Colonic mucosa (tissue), 4 donors: Measurements from ENCODE around the gene FBXO44. TPM values are rescaled to one million over a fixed set of nuclear protein-coding genes. Genes with fewer than 3 reads are reported as not detected.

Source experiments
- DNase-seq: peaks from one replicate; pipeline ENCODE4 v3.0.0-alpha.2; 2020
- H3K27ac ChIP-seq: fragments of 200-600 bp; one replicate; pipeline ENCODE4 v1.8.0; 2021
- H3K27me3 ChIP-seq: fragments of 200-600 bp; one replicate; pipeline ENCODE4 v1.8.0; 2021
- H3K36me3 ChIP-seq: fragments of 200-600 bp; one replicate; pipeline ENCODE4 v1.8.0; 2021
- H3K4me1 ChIP-seq: fragments of 200-600 bp; one replicate; pipeline ENCODE4 v1.8.0; 2021; ENCODE audit warnings: mild to moderate bottlenecking
- H3K4me3 ChIP-seq: fragments of 200-600 bp; one replicate; pipeline ENCODE4 v1.8.0; 2021
- H3K9ac ChIP-seq, 2 donors: one replicate each; pipeline ENCODE4 v1.7.0; 2013; ENCODE audit warnings: control low read depth in 2 of 2, low read depth in 2 of 2, low read length in 2 of 2
- H3K9me3 ChIP-seq: fragments of 200-600 bp; one replicate; pipeline ENCODE4 v1.8.0; 2021
- CTCF ChIP-seq: fragments of 200-600 bp; IDR thresholded peaks from one replicate; pipeline ENCODE4 v1.8.0; 2022; ENCODE audit warnings: antibody characterized with exemption, mild to moderate bottlenecking
- intact Hi-C: fragments of 100-400 bp; cut with DNase I; formaldehyde crosslinking; loops from one replicate; pipeline ENCODE4 v1.14.1; 2022
- total RNA-seq, 2 donors: library from RNA; stranded (reverse); fragmentation: NEBNext Ultra II Directional in 1 of 2; extraction: Animal tissue kit (Norgen Biotek cat#: 25700) in 1 of 2; gene quantifications; one replicate each; pipeline ENCODE4 v1.2.1, GENCODE V29; 2021
- donor health status: healthy.
- donor health status: DM: no; HTN: no; CAD: no.
- donor health status: DM: no; HTN: no; CAD: no.

Gene FBXO44
- total RNA-seq, 2 donors from 2014 or later: 5.3 to 7.5 TPM

GRCh38 chr1:11671205-11671543 is 16.5 kb downstream of the FBXO44 start:
- no peak overlapping the region for H3K9ac ChIP-seq
- H3K27me3 ChIP-seq: no peaks in the 10 kb centered on the region
- H3K27ac ChIP-seq: no peak overlapping the region
- no peaks in the 10 kb centered on the region for H3K9me3 ChIP-seq
- no peaks in the 10 kb centered on the region for H3K4me1 ChIP-seq
- TF ChIP-seq CTCF: no peak
- intact Hi-C loops: no loop called here
- DNase-seq: no peak
- no peak overlapping the region for H3K4me3 ChIP-seq
- no peaks in the 10 kb centered on the region for H3K36me3 ChIP-seq

DNA sequence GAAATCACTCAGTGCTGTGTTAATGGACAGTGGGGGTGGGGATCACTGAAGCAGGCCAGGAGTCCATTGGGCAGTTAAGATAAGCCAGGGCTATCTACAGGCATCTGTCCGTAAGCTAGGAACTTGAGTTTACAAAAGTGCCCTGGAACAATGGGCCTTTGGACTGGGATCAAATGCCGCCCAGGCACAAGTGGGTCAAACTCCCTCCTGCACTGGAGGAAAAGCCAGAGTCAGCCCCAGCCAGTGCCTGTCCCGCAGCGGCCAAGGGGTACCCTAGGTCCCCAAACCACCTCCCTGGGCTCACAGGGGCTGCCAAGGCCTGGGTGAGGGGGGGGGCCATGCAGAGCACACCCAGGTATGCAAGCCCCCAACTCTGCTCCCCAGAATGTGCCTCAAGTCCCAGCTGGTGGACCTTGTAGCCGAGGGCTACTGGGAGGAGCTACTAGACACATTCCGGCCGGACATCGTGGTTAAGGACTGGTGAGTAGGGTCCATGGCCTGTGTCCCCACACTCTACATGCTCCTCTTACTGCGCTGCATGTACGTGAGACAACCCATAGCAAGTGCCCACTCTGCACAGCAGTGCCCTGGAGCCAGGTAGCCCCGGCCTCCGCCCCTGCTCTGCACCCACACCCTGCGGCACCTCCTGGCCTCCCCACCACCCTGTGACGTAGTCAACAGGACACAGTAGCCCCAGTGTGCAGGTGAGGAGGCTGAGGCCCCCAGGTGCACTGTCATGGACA is 17.0 kb downstream of the FBXO44 start:
- Histone ChIP-seq H3K4me3 (no peak overlapping the region), H3K27ac (no peak overlapping the region), H3K4me1 (no peaks in the 10 kb centered on the region), H3K9me3 (no peaks in the 10 kb centered on the region), H3K9ac (no peak overlapping the region), H3K36me3 (no peaks in the 10 kb centered on the region), H3K27me3 (no peaks in the 10 kb centered on the region)
- no peak for TF ChIP-seq CTCF
- no peak for DNase-seq
- intact Hi-C loops: no loop called here

- no peaks in the 10 kb centered on the region for H3K9me3 ChIP-seq
- no peak for DNase-seq
- no peaks in the 10 kb centered on the region for H3K36me3 ChIP-seq
- intact Hi-C loops: no loop called here
- no peak overlapping the region for H3K27ac ChIP-seq
- no peak overlapping the region for H3K4me3 ChIP-seq
- no peak overlapping the region for H3K9ac ChIP-seq
- H3K27me3 ChIP-seq: no peaks in the 10 kb centered on the region
- no peaks in the 10 kb centered on the region for H3K4me1 ChIP-seq
- no peak for TF ChIP-seq CTCF
These were observed 18.6 kb downstream of the FBXO44 start for GRCh38 chr1:11673089-11673769.

DNA sequence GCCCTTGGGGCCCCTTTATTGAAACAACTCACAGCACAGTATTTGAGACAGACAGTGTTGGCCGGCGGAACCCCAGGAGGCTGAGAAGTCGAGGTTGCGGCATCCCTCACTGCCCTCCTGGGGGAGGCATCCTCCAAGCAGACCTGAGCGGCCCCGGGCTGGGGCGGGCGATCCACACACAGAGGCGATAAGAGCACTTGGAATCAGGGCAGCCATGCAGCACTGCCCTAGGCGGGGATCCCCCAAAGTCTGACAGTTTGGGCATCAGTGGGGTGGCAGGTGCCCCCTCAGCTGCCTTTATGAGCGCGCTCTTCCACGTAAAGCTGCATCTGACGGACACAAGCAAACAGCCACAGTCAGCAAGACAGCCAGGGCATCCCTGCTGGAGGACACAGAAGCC is 19.8 kb downstream of the FBXO44 start:
- Histone ChIP-seq H3K27ac (no peak overlapping the region), H3K27me3 (no peaks in the 10 kb centered on the region), H3K9me3 (no peaks in the 10 kb centered on the region), H3K4me1 (no peaks in the 10 kb centered on the region), H3K9ac (no peak overlapping the region), H3K36me3 (no peaks in the 10 kb centered on the region), H3K4me3 (no peak overlapping the region)
- TF ChIP-seq CTCF: no peak
- DNase-seq: no peak
- intact Hi-C loops: no loop called here

GRCh38 chr1:11675325-11675724 is 20.6 kb downstream of the FBXO44 start:
- Histone ChIP-seq H3K4me3 (no peak overlapping the region), H3K27ac (no peak overlapping the region), H3K27me3 (no peaks in the 10 kb centered on the region), H3K36me3 (no peaks in the 10 kb centered on the region), H3K9me3 (no peaks in the 10 kb centered on the region), H3K4me1 (no peaks in the 10 kb centered on the region), H3K9ac (no peak overlapping the region)
- no peak for TF ChIP-seq CTCF
- no peak for DNase-seq
- intact Hi-C loops: no loop called here
